IPS-18a (cell line): ENCODE measurements around the gene DOP1A.

Experiments
- H3K27ac ChIP-seq: one replicate; pipeline ENCODE4 v1.5.1; 2013; ENCODE audit warnings: low read length
- H3K27me3 ChIP-seq: one replicate; pipeline ENCODE4 v1.6.1; 2013; ENCODE audit warnings: mild to moderate bottlenecking, low read length; ENCODE audit not compliant: control insufficient read depth, insufficient read depth
- H3K36me3 ChIP-seq: one replicate; pipeline ENCODE4 v1.6.1; 2013; ENCODE audit warnings: low read depth, low read length; ENCODE audit not compliant: control insufficient read depth
- H3K4me1 ChIP-seq: one replicate; pipeline ENCODE4 v1.6.1; 2013; ENCODE audit warnings: low read depth, low read length; ENCODE audit not compliant: control insufficient read depth
- H3K4me3 ChIP-seq: one replicate; pipeline ENCODE4 v1.5.1; 2013; ENCODE audit warnings: low read length
- H3K9ac ChIP-seq: one replicate; pipeline ENCODE4 v1.6.1; 2013; ENCODE audit warnings: mild to moderate bottlenecking, low read length, moderate library complexity
- H3K9me3 ChIP-seq: one replicate; pipeline ENCODE4 v1.6.1; 2013; ENCODE audit warnings: low read depth, low read length; ENCODE audit not compliant: control insufficient read depth

DOP1A gene

DNA sequence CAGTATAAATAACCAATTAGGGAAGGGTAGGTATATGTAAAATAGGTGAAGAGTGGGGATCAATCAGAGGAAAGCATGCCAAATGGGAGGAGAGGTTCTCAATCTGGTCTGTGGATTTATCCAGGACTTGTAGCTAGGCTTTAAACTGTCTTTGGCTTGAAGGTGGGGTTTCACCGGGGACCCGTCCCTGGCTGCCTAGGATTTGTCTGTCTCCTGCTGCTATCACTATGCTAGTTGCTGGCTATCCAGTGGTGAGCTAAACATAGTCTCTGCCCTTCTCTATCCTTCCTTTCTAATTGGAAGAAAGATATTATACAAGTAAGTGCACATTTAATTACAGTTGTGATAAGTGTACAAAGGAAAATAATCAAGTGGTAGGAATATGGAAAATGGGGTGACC, 58.8 kb downstream of the DOP1A start:
- Histone ChIP-seq H3K9ac (no peak overlapping the region), H3K4me1 (no peaks in the 10 kb centered on the region), H3K27ac (no peak overlapping the region), H3K36me3 (peaks cover 53% of the 10 kb centered on the region), H3K4me3 (no peak overlapping the region), H3K27me3 (no peaks in the 10 kb centered on the region), H3K9me3 (no peaks in the 10 kb centered on the region)

DNA sequence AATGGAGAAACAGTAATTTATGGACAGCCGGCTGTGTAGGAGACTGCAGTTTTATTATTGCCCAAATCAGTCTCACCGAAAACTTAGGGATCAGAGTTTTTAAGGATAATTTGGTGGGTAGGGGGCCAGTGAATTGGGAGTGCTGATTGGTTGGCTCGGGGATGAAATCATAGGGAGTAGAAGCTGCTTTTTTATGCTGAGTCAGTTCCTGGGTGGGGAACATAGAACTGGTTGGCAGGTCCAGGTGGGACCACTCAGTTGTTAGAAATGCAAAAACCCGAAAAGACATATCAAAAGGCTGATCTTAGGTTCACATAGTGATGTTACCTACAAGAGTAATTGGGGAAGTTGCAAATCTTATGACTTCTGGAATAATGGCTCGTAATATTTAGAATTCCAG, 59.3 kb downstream of the DOP1A start:
- no peak overlapping the region for H3K9ac ChIP-seq
- H3K27me3 ChIP-seq, result no peaks in the 10 kb centered on the region
- H3K4me3 ChIP-seq, result no peak overlapping the region
- H3K9me3 ChIP-seq, result no peaks in the 10 kb centered on the region
- H3K36me3 ChIP-seq, result peaks cover 52% of the 10 kb centered on the region
- H3K27ac ChIP-seq, result no peak overlapping the region
- H3K4me1 ChIP-seq, result no peaks in the 10 kb centered on the region

- no peak overlapping the region for H3K4me3 ChIP-seq
- no peaks in the 10 kb centered on the region for H3K4me1 ChIP-seq
- H3K36me3 ChIP-seq, result peaks cover 53% of the 10 kb centered on the region
- H3K27me3 ChIP-seq, result no peaks in the 10 kb centered on the region
- H3K9me3 ChIP-seq, result no peaks in the 10 kb centered on the region
- H3K9ac ChIP-seq, result no peak overlapping the region
- H3K27ac ChIP-seq, result no peak overlapping the region
These were observed 59.8 kb downstream of the DOP1A start for GRCh38 chr6:83127258-83127657.

GRCh38 chr6:83127976-83128375, 60.5 kb downstream of the DOP1A start:
- H3K27ac ChIP-seq, result no peak overlapping the region
- no peaks in the 10 kb centered on the region for H3K27me3 ChIP-seq
- peaks cover 51% of the 10 kb centered on the region for H3K36me3 ChIP-seq
- H3K4me3 ChIP-seq, result no peak overlapping the region
- H3K4me1 ChIP-seq, result no peaks in the 10 kb centered on the region
- H3K9me3 ChIP-seq, result no peaks in the 10 kb centered on the region
- H3K9ac ChIP-seq, result no peak overlapping the region

DNA sequence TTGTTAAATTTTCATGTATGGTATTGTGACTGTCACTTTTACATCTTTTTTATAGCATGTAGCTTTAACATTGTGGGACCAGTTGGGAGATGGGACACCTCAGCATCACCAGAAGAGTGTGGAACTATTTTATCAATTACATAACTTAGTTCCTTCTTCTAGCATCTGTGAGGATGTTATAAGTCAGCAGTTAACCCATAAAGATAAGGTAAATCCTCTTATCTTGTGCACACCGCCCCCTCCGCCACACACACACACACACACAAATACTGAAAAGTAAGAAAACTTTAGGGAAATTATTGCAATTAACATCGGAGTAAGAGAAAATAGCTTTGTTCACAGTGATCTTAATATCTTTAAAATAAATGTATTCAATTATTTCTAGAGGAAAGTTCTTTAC, 64.7 kb downstream of the DOP1A start:
- no peak overlapping the region for H3K27ac ChIP-seq

GRCh38 chr6:83138118-83138722, 70.7 kb downstream of the DOP1A start:
- no peaks in the 10 kb centered on the region for H3K9me3 ChIP-seq
- no peak overlapping the region for H3K9ac ChIP-seq
- no peak overlapping the region for H3K27ac ChIP-seq
- H3K4me1 ChIP-seq, result no peaks in the 10 kb centered on the region
- H3K36me3 ChIP-seq, result peaks cover 19% of the 10 kb centered on the region
- no peak overlapping the region for H3K4me3 ChIP-seq
- no peaks in the 10 kb centered on the region for H3K27me3 ChIP-seq

More for the DNA sequence above, 64.7 kb downstream of the DOP1A start:
- Histone ChIP-seq H3K9me3 (no peaks in the 10 kb centered on the region), H3K27me3 (no peaks in the 10 kb centered on the region), H3K9ac (no peak overlapping the region), H3K4me1 (no peaks in the 10 kb centered on the region), H3K36me3 (peaks cover 45% of the 10 kb centered on the region), H3K4me3 (no peak overlapping the region)

DNA sequence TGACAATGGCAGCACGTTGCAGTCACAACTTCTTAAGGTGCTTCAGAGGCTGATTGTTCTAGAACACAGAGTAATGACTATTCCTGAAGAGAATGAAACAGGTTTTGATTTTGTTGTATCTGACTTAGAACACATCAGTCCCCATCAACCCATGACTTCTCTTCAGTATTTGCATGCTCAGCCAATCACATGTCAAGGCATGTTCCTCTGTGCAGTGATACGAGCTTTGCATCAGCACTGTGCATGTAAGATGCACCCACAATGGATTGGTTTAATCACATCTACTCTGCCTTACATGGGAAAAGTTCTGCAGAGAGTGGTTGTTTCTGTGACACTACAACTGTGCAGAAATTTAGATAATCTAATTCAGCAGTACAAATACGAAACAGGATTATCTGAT, 71.3 kb downstream of the DOP1A start:
- Histone ChIP-seq H3K4me1 (no peaks in the 10 kb centered on the region), H3K4me3 (no peak overlapping the region), H3K9me3 (no peaks in the 10 kb centered on the region), H3K36me3 (peaks cover 19% of the 10 kb centered on the region), H3K27ac (no peak overlapping the region), H3K9ac (no peak overlapping the region), H3K27me3 (no peaks in the 10 kb centered on the region)

GRCh38 chr6:83151114-83151513, 83.6 kb downstream of the DOP1A start:
- Histone ChIP-seq H3K9me3 (no peaks in the 10 kb centered on the region), H3K4me3 (no peak overlapping the region), H3K4me1 (no peaks in the 10 kb centered on the region), H3K36me3 (peaks cover 14% of the 10 kb centered on the region), H3K27ac (no peak overlapping the region), H3K27me3 (no peaks in the 10 kb centered on the region), H3K9ac (no peak overlapping the region)

DNA sequence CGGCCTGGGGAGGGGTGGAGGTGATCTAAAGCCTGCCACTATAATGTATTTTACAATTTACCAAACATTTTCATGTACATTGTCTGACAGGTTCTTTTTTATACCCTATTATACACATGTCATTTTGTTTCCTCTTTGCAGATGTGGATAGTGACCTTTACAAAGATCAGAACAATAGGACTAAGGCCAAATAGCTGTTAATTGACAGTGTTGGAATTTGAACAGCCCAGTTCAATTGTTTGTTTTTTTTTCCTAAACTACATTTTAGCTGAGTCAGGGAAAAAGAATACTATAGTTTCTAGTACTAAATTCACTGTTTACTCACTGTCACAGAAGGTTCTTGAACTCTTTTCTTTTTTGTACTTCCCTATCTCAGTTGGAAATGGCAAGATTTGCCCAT, 85.4 kb downstream of the DOP1A start:
- Histone ChIP-seq H3K4me3 (no peak overlapping the region), H3K27me3 (no peaks in the 10 kb centered on the region), H3K36me3 (peaks cover 25% of the 10 kb centered on the region), H3K9me3 (no peaks in the 10 kb centered on the region), H3K4me1 (no peaks in the 10 kb centered on the region), H3K27ac (no peak overlapping the region), H3K9ac (no peak overlapping the region)

GRCh38 chr6:83153883-83154521, 86.5 kb downstream of the DOP1A start:
- Histone ChIP-seq H3K4me1 (no peaks in the 10 kb centered on the region), H3K27ac (no peak overlapping the region), H3K9me3 (no peaks in the 10 kb centered on the region), H3K27me3 (no peaks in the 10 kb centered on the region), H3K4me3 (no peak overlapping the region), H3K36me3 (peaks cover 28% of the 10 kb centered on the region), H3K9ac (no peak overlapping the region)

DNA sequence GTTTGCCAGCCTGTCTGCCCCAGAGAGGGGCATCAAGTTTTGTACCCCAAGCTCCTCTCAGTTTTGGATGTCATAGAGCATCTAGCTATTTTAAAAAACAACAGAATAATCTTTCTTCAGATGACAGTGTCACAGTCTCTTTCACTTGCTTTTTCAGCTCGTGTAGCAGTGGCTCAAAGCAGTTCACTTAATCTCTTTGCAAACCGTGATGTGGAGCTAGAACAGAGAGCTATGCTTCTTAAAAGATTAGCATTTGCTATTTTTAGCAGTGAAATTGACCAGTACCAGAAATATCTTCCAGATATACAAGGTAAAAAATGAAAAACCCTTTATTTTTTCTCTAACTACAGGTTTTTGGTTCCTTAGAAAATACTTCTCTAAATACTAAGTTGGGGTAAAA, 88.3 kb downstream of the DOP1A start:
- no peaks in the 10 kb centered on the region for H3K27me3 ChIP-seq
- H3K9me3 ChIP-seq, result no peaks in the 10 kb centered on the region
- no peak overlapping the region for H3K27ac ChIP-seq
- H3K4me1 ChIP-seq, result no peaks in the 10 kb centered on the region
- no peak overlapping the region for H3K4me3 ChIP-seq
- H3K36me3 ChIP-seq, result peaks cover 39% of the 10 kb centered on the region
- no peak overlapping the region for H3K9ac ChIP-seq

- H3K9ac ChIP-seq, result no peak overlapping the region
- H3K4me3 ChIP-seq, result no peak overlapping the region
- no peak overlapping the region for H3K27ac ChIP-seq
- H3K4me1 ChIP-seq, result no peaks in the 10 kb centered on the region
- H3K9me3 ChIP-seq, result no peaks in the 10 kb centered on the region
- no peaks in the 10 kb centered on the region for H3K27me3 ChIP-seq
- H3K36me3 ChIP-seq, result peaks cover 44% of the 10 kb centered on the region
These were observed 92.7 kb downstream of the DOP1A start for GRCh38 chr6:83160167-83160566.
